SW 1271 (cell line): Measurements from ENCODE around the gene WDR55.
"Not testable (repeated sequence)": the region's sequence is repeated elsewhere in the genome, so short reads cannot be mapped to it uniquely, and the experiment has no call there.

Experiments used
- DNase-seq, 2 experiments: peaks; one replicate each; lab custom pipeline; 2025; lab: John Stamatoyannopoulos, UW

The WDR55 gene

GRCh38 chr5:140658870-140659269, 5.8 kb upstream of the WDR55 start:
- no peak for DNase-seq

GRCh38 chr5:140660371-140660770, 4.3 kb upstream of the WDR55 start:
- not testable (repeated sequence) for DNase-seq

GRCh38 chr5:140664030-140664358, 710 bp upstream of the WDR55 start:
- DNase-seq = no peak

- not testable (repeated sequence) for DNase-seq
Observed at GRCh38 chr5:140671035-140671434, 6.3 kb downstream of the WDR55 start.

GRCh38 chr5:140671472-140672125, 6.9 kb downstream of the WDR55 start:
- DNase-seq = no peak

- no peak for DNase-seq
Observed at GRCh38 chr5:140672455-140673186, 7.9 kb downstream of the WDR55 start.

GRCh38 chr5:140673187-140673976, 8.7 kb downstream of the WDR55 start, which contains the start of gene DND1:
DND1 (minus strand) TSS chr5:140673576; CDS start chr5:140673542, 34 bp downstream.
- no peak for DNase-seq

- DNase-seq = no peak
Observed at GRCh38 chr5:140674211-140674610, 9.5 kb downstream of the WDR55 start.

- no peak for DNase-seq
Observed at GRCh38 chr5:140674629-140675028, 9.9 kb downstream of the WDR55 start.

GRCh38 chr5:140677947-140678346, 13.2 kb downstream of the WDR55 start:
- DNase-seq = no peak

- no peak for DNase-seq
Observed at GRCh38 chr5:140678993-140679392, 14.3 kb downstream of the WDR55 start.

GRCh38 chr5:140690376-140690932, 25.8 kb downstream of the WDR55 start:
- DNase-seq = no peak

- peak; percentile 98 for DNase-seq
Observed at GRCh38 chr5:140690941-140691924, 26.5 kb downstream of the WDR55 start, which contains the start of the genes HARS1 and HARS2. HARS1 (minus strand) TSS chr5:140691370; CDS start chr5:140691304, 66 bp downstream. HARS2 (plus strand) TSS chr5:140691455; CDS start chr5:140691649, 194 bp downstream.

- no peak for DNase-seq
Observed at GRCh38 chr5:140694276-140694675, 29.6 kb downstream of the WDR55 start.

GRCh38 chr5:140696891-140697492, 32.3 kb downstream of the WDR55 start:
- DNase-seq = no peak

- peak; percentile 99 for DNase-seq
Observed at GRCh38 chr5:140700177-140701144, 35.8 kb downstream of the WDR55 start, which contains the start of gene ZMAT2. ZMAT2 (plus strand) TSS chr5:140700447; CDS start chr5:140700461, 14 bp downstream.

GRCh38 chr5:140707812-140708211, 43.1 kb downstream of the WDR55 start:
- no peak for DNase-seq

- DNase-seq = not testable (repeated sequence)
Observed at GRCh38 chr5:140708787-140709186, 44.1 kb downstream of the WDR55 start.

GRCh38 chr5:140710899-140711552, 46.3 kb downstream of the WDR55 start:
- DNase-seq = peak; percentile 97 to 98
